Measurements from ENCODE around the gene PRRG2.

- TF ChIP-seq ZFP37 (tag by site-specific recombination; IDR thresholded peaks at IDR 0.05) (no peak), ZNF571 (tag by site-specific recombination; IDR thresholded peaks at IDR 0.05) (no peak), ZNF311 (tag by site-specific recombination; IDR thresholded peaks at IDR 0.05; ENCODE audit: borderline replicate concordance) (no peak)
- TF ChIP-seq, protein P1, sequence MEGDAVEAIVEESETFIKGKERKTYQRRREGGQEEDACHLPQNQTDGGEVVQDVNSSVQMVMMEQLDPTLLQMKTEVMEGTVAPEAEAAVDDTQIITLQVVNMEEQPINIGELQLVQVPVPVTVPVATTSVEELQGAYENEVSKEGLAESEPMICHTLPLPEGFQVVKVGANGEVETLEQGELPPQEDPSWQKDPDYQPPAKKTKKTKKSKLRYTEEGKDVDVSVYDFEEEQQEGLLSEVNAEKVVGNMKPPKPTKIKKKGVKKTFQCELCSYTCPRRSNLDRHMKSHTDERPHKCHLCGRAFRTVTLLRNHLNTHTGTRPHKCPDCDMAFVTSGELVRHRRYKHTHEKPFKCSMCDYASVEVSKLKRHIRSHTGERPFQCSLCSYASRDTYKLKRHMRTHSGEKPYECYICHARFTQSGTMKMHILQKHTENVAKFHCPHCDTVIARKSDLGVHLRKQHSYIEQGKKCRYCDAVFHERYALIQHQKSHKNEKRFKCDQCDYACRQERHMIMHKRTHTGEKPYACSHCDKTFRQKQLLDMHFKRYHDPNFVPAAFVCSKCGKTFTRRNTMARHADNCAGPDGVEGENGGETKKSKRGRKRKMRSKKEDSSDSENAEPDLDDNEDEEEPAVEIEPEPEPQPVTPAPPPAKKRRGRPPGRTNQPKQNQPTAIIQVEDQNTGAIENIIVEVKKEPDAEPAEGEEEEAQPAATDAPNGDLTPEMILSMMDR (tag by site-specific recombination; IDR thresholded peaks at IDR 0.05) = no peak
These were observed 33.1 kb downstream of the PRRG2 start for GRCh38 chr19:49614096-49614833.

Measured in HEK293 (cell line).